ENCODE measurements around the gene DNMT3B.
A peak's percentile ranks its signal among the peaks of the same experiment; 100 is the strongest.

The DNMT3B gene

GRCh38 chr20:32753731-32754130 lies 8.5 kb upstream of the DNMT3B start:
- no peaks in the 10 kb centered on the region for H3K27me3 ChIP-seq (ENCODE audit: low read length)
- no peaks in the 10 kb centered on the region for H3K9me2 ChIP-seq (replicated peaks; ENCODE audit: insufficient read depth, low read length)
- no peaks in the 10 kb centered on the region for H3K79me2 ChIP-seq (ENCODE audit: insufficient read depth, low read length)
- H4K20me1 ChIP-seq (ENCODE audit: low read depth, low read length), result no peaks in the 10 kb centered on the region
- no peak overlapping the region for H3K9ac ChIP-seq (ENCODE audit: low read length)
- no peaks in the 10 kb centered on the region for H3K36me3 ChIP-seq (ENCODE audit: low read length)
- H3K9me3 ChIP-seq (ENCODE audit: insufficient read depth, low read length), result no peaks in the 10 kb centered on the region
- no peak overlapping the region for H3K4me3 ChIP-seq (ENCODE audit: insufficient read depth, low read length, poor library complexity, severe bottlenecking)
- no peak overlapping the region for H2AFZ ChIP-seq (ENCODE audit: low read depth, low read length, severe bottlenecking)
- no peak overlapping the region for H3K4me2 ChIP-seq (ENCODE audit: low read depth, low read length, poor library complexity, severe bottlenecking)
- no peaks in the 10 kb centered on the region for H3F3A ChIP-seq (ENCODE audit: insufficient read depth)
- no peak overlapping the region for H3K27ac ChIP-seq (ENCODE audit: low read depth, low read length)
- no peak for TF ChIP-seq CTCF (IDR thresholded peaks at IDR 0.05; ENCODE audit: insufficient read depth, low read length, poor library complexity, severe bottlenecking)
- TF ChIP-seq EZH2phosphoT487 (conservative IDR thresholded peaks at IDR 0.05; ENCODE audit: low read length), result no peak

- H3K9me2 ChIP-seq (replicated peaks; ENCODE audit: insufficient read depth, low read length), result no peaks in the 10 kb centered on the region
- H2AFZ ChIP-seq (ENCODE audit: low read depth, low read length, severe bottlenecking), result no peak overlapping the region
- no peak overlapping the region for H3K27ac ChIP-seq (ENCODE audit: low read depth, low read length)
- 0 out of 2 replicates have a peak, but pooled peaks cover 6% of the 10 kb centered on the region for H3F3A ChIP-seq (ENCODE audit: insufficient read depth)
- H3K36me3 ChIP-seq (ENCODE audit: low read length), result no peaks in the 10 kb centered on the region
- no peaks in the 10 kb centered on the region for H4K20me1 ChIP-seq (ENCODE audit: low read depth, low read length)
- no peaks in the 10 kb centered on the region for H3K9me3 ChIP-seq (ENCODE audit: insufficient read depth, low read length)
- no peak overlapping the region for H3K4me3 ChIP-seq (ENCODE audit: insufficient read depth, low read length, poor library complexity, severe bottlenecking)
- H3K79me2 ChIP-seq (ENCODE audit: insufficient read depth, low read length), result no peaks in the 10 kb centered on the region
- H3K9ac ChIP-seq (ENCODE audit: low read length), result no peak overlapping the region
- no peak overlapping the region for H3K4me2 ChIP-seq (ENCODE audit: low read depth, low read length, poor library complexity, severe bottlenecking)
- TF ChIP-seq EZH2phosphoT487 (conservative IDR thresholded peaks at IDR 0.05; ENCODE audit: low read length) (no peak), CTCF (IDR thresholded peaks at IDR 0.05; ENCODE audit: insufficient read depth, low read length, poor library complexity, severe bottlenecking) (no peak)
- no peaks in the 10 kb centered on the region for H3K27me3 ChIP-seq (ENCODE audit: low read length)
These were observed 6.0 kb upstream of the DNMT3B start for GRCh38 chr20:32756156-32756555.

GRCh38 chr20:32761417-32761830 lies 761 bp upstream of the DNMT3B start:
- Histone ChIP-seq H3K36me3 (ENCODE audit: low read length) (no peaks in the 10 kb centered on the region), H3K27ac (ENCODE audit: low read depth, low read length) (no peak overlapping the region), H3K27me3 (ENCODE audit: low read length) (no peaks in the 10 kb centered on the region), H3K9me2 (replicated peaks; ENCODE audit: insufficient read depth, low read length) (no peaks in the 10 kb centered on the region), H3K79me2 (ENCODE audit: insufficient read depth, low read length) (peaks cover 3% of the 10 kb centered on the region; the same call in 1 of the 2 replicates), H3K9me3 (ENCODE audit: insufficient read depth, low read length) (no peaks in the 10 kb centered on the region), H3F3A (ENCODE audit: insufficient read depth) (peaks cover 7% of the 10 kb centered on the region; the same call in 1 of the 2 replicates), H2AFZ (ENCODE audit: low read depth, low read length, severe bottlenecking) (peak overlapping the region; percentile 90), H3K9ac (ENCODE audit: low read length) (peak overlapping the region; percentile 73), H4K20me1 (ENCODE audit: low read depth, low read length) (no peaks in the 10 kb centered on the region), H3K4me3 (ENCODE audit: insufficient read depth, low read length, poor library complexity, severe bottlenecking) (peak overlapping the region; percentile 82), H3K4me2 (ENCODE audit: low read depth, low read length, poor library complexity, severe bottlenecking) (peak overlapping the region; percentile 83)
- no peak for TF ChIP-seq CTCF (IDR thresholded peaks at IDR 0.05; ENCODE audit: insufficient read depth, low read length, poor library complexity, severe bottlenecking)
- no peak for TF ChIP-seq EZH2phosphoT487 (conservative IDR thresholded peaks at IDR 0.05; ENCODE audit: low read length)
